ENCODE results near the gene FAM174B.

DNA sequence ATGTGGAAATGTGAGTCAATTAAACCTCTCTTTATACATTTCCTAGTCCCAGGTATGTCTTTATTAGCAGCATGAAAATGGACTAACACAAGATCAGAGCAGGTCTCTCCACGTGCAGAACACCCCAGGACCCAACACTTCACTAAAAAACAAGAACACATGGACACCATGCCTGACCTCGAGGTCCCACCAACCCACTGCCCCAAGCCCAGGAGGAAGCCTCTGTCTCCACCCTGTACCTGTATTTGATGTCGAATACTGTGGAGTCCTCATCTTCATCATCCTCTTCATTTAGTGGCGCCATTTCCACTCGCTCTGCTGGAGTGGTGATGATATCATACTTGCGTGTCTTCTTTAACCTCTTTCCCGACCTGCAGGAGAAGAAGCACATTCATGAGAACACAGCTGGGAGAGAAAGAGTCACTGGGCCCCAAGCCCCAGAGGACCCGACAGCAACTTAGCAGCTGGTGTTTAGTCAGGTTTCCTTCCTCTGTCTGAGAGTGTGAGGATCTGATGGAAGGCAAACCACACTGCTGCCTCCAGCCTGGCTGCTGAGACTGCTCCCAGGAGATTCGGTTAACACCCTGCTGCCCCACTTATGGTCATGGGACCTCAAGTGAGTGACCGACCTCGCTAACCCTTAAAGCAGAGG is 25.5 kb downstream of the FAM174B start:
- no peak for TF ChIP-seq POLR2A (IDR thresholded peaks at IDR 0.05)
- TF ChIP-seq, protein P1, sequence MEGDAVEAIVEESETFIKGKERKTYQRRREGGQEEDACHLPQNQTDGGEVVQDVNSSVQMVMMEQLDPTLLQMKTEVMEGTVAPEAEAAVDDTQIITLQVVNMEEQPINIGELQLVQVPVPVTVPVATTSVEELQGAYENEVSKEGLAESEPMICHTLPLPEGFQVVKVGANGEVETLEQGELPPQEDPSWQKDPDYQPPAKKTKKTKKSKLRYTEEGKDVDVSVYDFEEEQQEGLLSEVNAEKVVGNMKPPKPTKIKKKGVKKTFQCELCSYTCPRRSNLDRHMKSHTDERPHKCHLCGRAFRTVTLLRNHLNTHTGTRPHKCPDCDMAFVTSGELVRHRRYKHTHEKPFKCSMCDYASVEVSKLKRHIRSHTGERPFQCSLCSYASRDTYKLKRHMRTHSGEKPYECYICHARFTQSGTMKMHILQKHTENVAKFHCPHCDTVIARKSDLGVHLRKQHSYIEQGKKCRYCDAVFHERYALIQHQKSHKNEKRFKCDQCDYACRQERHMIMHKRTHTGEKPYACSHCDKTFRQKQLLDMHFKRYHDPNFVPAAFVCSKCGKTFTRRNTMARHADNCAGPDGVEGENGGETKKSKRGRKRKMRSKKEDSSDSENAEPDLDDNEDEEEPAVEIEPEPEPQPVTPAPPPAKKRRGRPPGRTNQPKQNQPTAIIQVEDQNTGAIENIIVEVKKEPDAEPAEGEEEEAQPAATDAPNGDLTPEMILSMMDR (IDR thresholded peaks at IDR 0.05), result no peak

Data from adrenal gland (tissue), 5 donors.